HEK293T (cell line): Measurements from ENCODE around the gene ARL5C.

Experiments used
- FOXA1 ChIP-seq: fragments of 450-650 bp; IDR thresholded peaks from 2 replicates; pipeline ENCODE4 v1.6.1; 2016; ENCODE audit warnings: mild to moderate bottlenecking
- L3MBTL2 ChIP-seq: fragments of 450-650 bp; conservative IDR thresholded peaks from 2 replicates; pipeline ENCODE4 v1.6.1; 2016; ENCODE audit warnings: mild to moderate bottlenecking
- NFRKB ChIP-seq: fragments of 450-650 bp; IDR thresholded peaks from 2 replicates; pipeline ENCODE4 v1.6.1; 2016; ENCODE audit warnings: mild to moderate bottlenecking, moderate library complexity
- SP1 ChIP-seq: fragments of 450-650 bp; IDR thresholded peaks from 2 replicates; pipeline ENCODE4 v1.6.1; 2017
- SUZ12 ChIP-seq: fragments of 450-650 bp; IDR thresholded peaks from 2 replicates; pipeline ENCODE4 v1.6.1; 2016; ENCODE audit warnings: mild to moderate bottlenecking

GRCh38 chr17:39165841-39166349 lies at the start of gene ARL5C:
- TF ChIP-seq SUZ12 (no peak), SP1 (no peak), FOXA1 (no peak), NFRKB (no peak), L3MBTL2 (no peak)
